Measurements from ENCODE around the gene FBXW5. TPM values are rescaled to one million over a fixed set of nuclear protein-coding genes. Genes with fewer than 3 reads are reported as not detected.

The FBXW5 gene
- total RNA-seq, 1 experiment from 2014 or later: 88.0 TPM

- peaks cover 2 to 18% of the 10 kb centered on the region in 2 experiments; a peak in 3 of 4 replicates for H3K4me1 ChIP-seq (ENCODE audit: control insufficient read depth in 1 of 2, insufficient read depth in 2 of 2, low read length in 2 of 2)
- H3K9me3 ChIP-seq (ENCODE audit: control insufficient read depth in 1 of 2, insufficient read depth in 1 of 2, low read depth in 1 of 2, low read length in 2 of 2): no peaks in the 10 kb centered on the region
- intact Hi-C loops (cut with micrococcal nuclease): no loop called here
- BruUV-seq (replicated peaks): no TSS peak
- POLR2A ChIA-PET: no interaction called here
- no peaks in the 10 kb centered on the region for H3K9me2 ChIP-seq (ENCODE audit: insufficient read depth)
- RAD21 ChIA-PET (ENCODE audit: low non-redundant PET in 1 of 2, low total read pairs in 2 of 2, uncharacterized antibody in 2 of 2, unreplicated experiment in 2 of 2): no interaction called here
- no peak overlapping the region for H3K9ac ChIP-seq (ENCODE audit: low read length)
- no peak overlapping the region for H2AFZ ChIP-seq (ENCODE audit: low read depth, low read length, poor library complexity, severe bottlenecking)
- no peak overlapping the region for H3K4me3 ChIP-seq (replicated peaks in 1 of 2; ENCODE audit: low read depth in 1 of 2, low read length in 2 of 2)
- H3K27me3 ChIP-seq (ENCODE audit: insufficient read depth, low read length): no peaks in the 10 kb centered on the region
- no peak overlapping the region for H3K27ac ChIP-seq (ENCODE audit: low read depth, low read length)
- no peak for DNase-seq (ENCODE audit: low read depth, low spot score)
- CTCF ChIA-PET: no interaction called here
- no peak for TF ChIP-seq REST (IDR thresholded peaks at IDR 0.05; ENCODE audit: low read depth)
- TF ChIP-seq MAX (IDR thresholded peaks at IDR 0.05): no peak
- TF ChIP-seq EGR1 (IDR thresholded peaks at IDR 0.05; ENCODE audit: low read depth): no peak
- no peak for TF ChIP-seq EZH2 (IDR thresholded peaks at IDR 0.05)
- TF ChIP-seq CEBPB (IDR thresholded peaks at IDR 0.05; ENCODE audit: low read depth): no peak
- TF ChIP-seq ZBTB33 (IDR thresholded peaks at IDR 0.05; ENCODE audit: extremely low read depth, insufficient replicate concordance, low read length): no peak
- TF ChIP-seq ATF3 (IDR thresholded peaks at IDR 0.05): no peak
- no peak for TF ChIP-seq SIN3A (IDR thresholded peaks at IDR 0.05; ENCODE audit: low read depth)
- TF ChIP-seq ELF1 (IDR thresholded peaks at IDR 0.05; ENCODE audit: borderline replicate concordance, low read depth): no peak
- no peak for TF ChIP-seq EZH2phosphoT487 (IDR thresholded peaks at IDR 0.05; ENCODE audit: borderline replicate concordance)
- no peak for TF ChIP-seq RAD21 (IDR thresholded peaks at IDR 0.05; ENCODE audit: low read depth)
- TF ChIP-seq SRF (IDR thresholded peaks at IDR 0.05; ENCODE audit: low read depth): no peak
- TF ChIP-seq CBX3 (IDR thresholded peaks at IDR 0.05; ENCODE audit: low read depth): no peak
- TF ChIP-seq JUND (IDR thresholded peaks at IDR 0.05): no peak
- no peak for TF ChIP-seq POLR2A (IDR thresholded peaks at IDR 0.05; ENCODE audit: borderline replicate concordance, extremely low read depth, insufficient read depth, insufficient read length)
- TF ChIP-seq FOSL1 (IDR thresholded peaks at IDR 0.05; ENCODE audit: low read depth): no peak
- no peak for TF ChIP-seq ZFX (IDR thresholded peaks at IDR 0.05)
- no peak for ATAC-seq
- no peaks in the 10 kb centered on the region for H3K36me3 ChIP-seq (ENCODE audit: control insufficient read depth in 1 of 2, insufficient read depth in 2 of 2, low read length in 2 of 2)
- H3K4me2 ChIP-seq (ENCODE audit: low read length): no peak overlapping the region
- H3K79me2 ChIP-seq (ENCODE audit: insufficient read depth, low read length): no peaks in the 10 kb centered on the region
- no peaks in the 10 kb centered on the region for H4K20me1 ChIP-seq (ENCODE audit: insufficient read depth)
Observed at GRCh38 chr9:136972335-136972734, 27.8 kb upstream of the FBXW5 start.

Data from HCT116 (cell line).